ENCODE measurements around the gene ARHGAP21.

DNA sequence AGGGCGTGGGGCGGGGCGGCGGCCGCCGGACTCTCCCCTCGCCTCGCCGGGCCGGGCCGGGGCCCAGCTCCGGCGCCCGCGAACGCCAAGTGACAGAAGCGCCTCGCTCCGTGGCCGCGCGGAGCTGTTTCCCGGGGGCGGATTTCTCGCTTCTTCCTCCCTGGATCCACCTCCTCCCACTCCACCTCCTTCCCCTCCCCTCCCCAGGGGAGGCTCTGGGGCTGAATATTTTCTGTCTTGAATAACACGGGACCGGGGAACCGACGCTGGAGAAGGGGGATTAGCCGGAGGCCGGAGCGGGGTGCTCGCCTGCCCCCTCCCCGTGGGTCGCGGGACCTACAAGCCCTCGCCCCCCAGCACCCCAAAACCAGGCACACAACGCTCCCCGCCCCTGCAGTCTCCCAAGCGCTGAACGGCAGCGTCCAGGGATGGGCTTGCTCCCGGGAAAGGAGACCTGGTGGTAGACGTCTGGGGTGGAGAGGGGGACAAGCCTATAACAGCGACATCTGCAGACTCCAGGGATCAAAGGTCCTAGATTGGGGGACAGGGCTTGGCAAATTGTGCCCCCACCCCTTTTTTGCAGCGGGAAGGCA lies at the start of gene ARHGAP21:
- TF ChIP-seq, protein P1, sequence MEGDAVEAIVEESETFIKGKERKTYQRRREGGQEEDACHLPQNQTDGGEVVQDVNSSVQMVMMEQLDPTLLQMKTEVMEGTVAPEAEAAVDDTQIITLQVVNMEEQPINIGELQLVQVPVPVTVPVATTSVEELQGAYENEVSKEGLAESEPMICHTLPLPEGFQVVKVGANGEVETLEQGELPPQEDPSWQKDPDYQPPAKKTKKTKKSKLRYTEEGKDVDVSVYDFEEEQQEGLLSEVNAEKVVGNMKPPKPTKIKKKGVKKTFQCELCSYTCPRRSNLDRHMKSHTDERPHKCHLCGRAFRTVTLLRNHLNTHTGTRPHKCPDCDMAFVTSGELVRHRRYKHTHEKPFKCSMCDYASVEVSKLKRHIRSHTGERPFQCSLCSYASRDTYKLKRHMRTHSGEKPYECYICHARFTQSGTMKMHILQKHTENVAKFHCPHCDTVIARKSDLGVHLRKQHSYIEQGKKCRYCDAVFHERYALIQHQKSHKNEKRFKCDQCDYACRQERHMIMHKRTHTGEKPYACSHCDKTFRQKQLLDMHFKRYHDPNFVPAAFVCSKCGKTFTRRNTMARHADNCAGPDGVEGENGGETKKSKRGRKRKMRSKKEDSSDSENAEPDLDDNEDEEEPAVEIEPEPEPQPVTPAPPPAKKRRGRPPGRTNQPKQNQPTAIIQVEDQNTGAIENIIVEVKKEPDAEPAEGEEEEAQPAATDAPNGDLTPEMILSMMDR (IDR thresholded peaks at IDR 0.05; ENCODE audit: low read depth, low read length, poor library complexity, severe bottlenecking): peak; percentile 36
- no peak for TF ChIP-seq EZH2phosphoT487 (IDR thresholded peaks at IDR 0.05; ENCODE audit: borderline replicate concordance, low read length)

Data from DOHH2 (cell line).